Measurements from ENCODE around the gene IL17C. TPM values are rescaled to one million over a fixed set of nuclear protein-coding genes. Genes with fewer than 3 reads are reported as not detected.

IL17C gene
- total and polyA plus RNA-seq, 9 of the 15 experiments (the other 6 are each of a cell fraction or from before 2014, with no cell fraction given): not detected

- 76% methylated on average over 22 of the region's 23 CpGs for WGBS (ENCODE audit: insufficient coverage, low coverage, missing lambda C conversion rate)
- no TSS peak for BruUV-seq (replicated peaks)
- no peaks in the 10 kb centered on the region for H3K9me3 ChIP-seq (replicated peaks; ENCODE audit: control insufficient read depth, insufficient read depth, low read depth, low read length)
- intact Hi-C loops (cut with micrococcal nuclease) (no loop called here), in situ Hi-C loops (cut with MboI) (no loop called here)
- FAIRE-seq (peak; percentile 52), ATAC-seq (peak; percentile 70), DNase-seq (ENCODE audit: extremely low read depth in 1 of 4, low spot score in 3 of 4) (peak; percentile 61 to 74 (median 70))
- H3K27ac ChIP-seq (ENCODE audit: extremely low read depth, low read depth, low read length): no peak overlapping the region
- H4K20me1 ChIP-seq (replicated peaks; ENCODE audit: control insufficient read depth, insufficient read depth, low read length): peaks cover 10% of the 10 kb centered on the region; the same call in 1 of the 2 replicates
- H3K4me2 ChIP-seq (ENCODE audit: insufficient read depth, low read length): no peak overlapping the region
- no peaks in the 10 kb centered on the region for H3K79me2 ChIP-seq (ENCODE audit: control insufficient read depth, insufficient read depth, low read length)
- ChIA-PET CTCF (ENCODE audit: low intra/inter-chr PET ratio) (no interaction called here), POLR2A (interaction anchor here (0.7 to 1.0 kb wide), 5 partner anchors 14 to 176 kb away, joined by 3 to 4 read pairs (median 3); no protein-coding TSS in a partner anchor)
- H3K9me1 ChIP-seq (ENCODE audit: control insufficient read depth, insufficient read depth, low read length): no peaks in the 10 kb centered on the region
- H2AFZ ChIP-seq (ENCODE audit: low read depth, low read length): no peak overlapping the region
- no peak overlapping the region for H3K4me3 ChIP-seq
- H3K4me1 ChIP-seq (replicated peaks in 1 of 2; ENCODE audit: control insufficient read depth in 2 of 2, insufficient read depth in 2 of 2, low read length in 2 of 2): peaks cover 19 to 66% of the 10 kb centered on the region in 2 experiments
- H3K27me3 ChIP-seq (ENCODE audit: control insufficient read depth in 2 of 2, insufficient read depth in 2 of 2, low read length in 2 of 2): peaks cover 0 to 4% of the 10 kb centered on the region in 2 experiments; a peak in 2 of 5 replicates
- H3K9ac ChIP-seq (ENCODE audit: insufficient read depth in 1 of 2, low read depth in 2 of 2, low read length in 2 of 2): peak overlapping the region in 1 of 2 experiments; percentile 14; a peak in 1 of 4 replicates
- peaks cover 44% of the 10 kb centered on the region for H3K36me3 ChIP-seq (ENCODE audit: control insufficient read depth, insufficient read depth, low read length)
- TF ChIP-seq, protein P1, sequence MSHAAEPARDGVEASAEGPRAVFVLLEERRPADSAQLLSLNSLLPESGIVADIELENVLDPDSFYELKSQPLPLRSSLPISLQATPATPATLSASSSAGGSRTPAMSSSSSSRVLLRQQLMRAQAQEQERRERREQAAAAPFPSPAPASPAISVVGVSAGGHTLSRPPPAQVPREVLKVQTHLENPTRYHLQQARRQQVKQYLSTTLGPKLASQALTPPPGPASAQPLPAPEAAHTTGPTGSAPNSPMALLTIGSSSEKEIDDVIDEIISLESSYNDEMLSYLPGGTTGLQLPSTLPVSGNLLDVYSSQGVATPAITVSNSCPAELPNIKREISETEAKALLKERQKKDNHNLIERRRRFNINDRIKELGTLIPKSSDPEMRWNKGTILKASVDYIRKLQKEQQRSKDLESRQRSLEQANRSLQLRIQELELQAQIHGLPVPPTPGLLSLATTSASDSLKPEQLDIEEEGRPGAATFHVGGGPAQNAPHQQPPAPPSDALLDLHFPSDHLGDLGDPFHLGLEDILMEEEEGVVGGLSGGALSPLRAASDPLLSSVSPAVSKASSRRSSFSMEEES (CRISPR knock-in tag; IDR thresholded peaks at IDR 0.05): no peak
- TF ChIP-seq U2AF1 (optimal IDR thresholded peaks at IDR 0.05; ENCODE audit: low read depth, low read length): no peak
- TF ChIP-seq CEBPZ (IDR thresholded peaks at IDR 0.05; ENCODE audit: borderline replicate concordance, low read depth, low read length): no peak
- 0 out of 2 replicates have a peak, but pooled peaks have one; percentile 45 for TF ChIP-seq CBX1 (IDR thresholded peaks at IDR 0.05; ENCODE audit: low read depth)
- TF ChIP-seq ZFX (CRISPR knock-in tag; IDR thresholded peaks at IDR 0.05): 0 out of 2 replicates have a peak, but pooled peaks have one; percentile 4
- TF ChIP-seq ZNF212 (CRISPR knock-in tag; IDR thresholded peaks at IDR 0.05): no peak
- TF ChIP-seq, protein P2, sequence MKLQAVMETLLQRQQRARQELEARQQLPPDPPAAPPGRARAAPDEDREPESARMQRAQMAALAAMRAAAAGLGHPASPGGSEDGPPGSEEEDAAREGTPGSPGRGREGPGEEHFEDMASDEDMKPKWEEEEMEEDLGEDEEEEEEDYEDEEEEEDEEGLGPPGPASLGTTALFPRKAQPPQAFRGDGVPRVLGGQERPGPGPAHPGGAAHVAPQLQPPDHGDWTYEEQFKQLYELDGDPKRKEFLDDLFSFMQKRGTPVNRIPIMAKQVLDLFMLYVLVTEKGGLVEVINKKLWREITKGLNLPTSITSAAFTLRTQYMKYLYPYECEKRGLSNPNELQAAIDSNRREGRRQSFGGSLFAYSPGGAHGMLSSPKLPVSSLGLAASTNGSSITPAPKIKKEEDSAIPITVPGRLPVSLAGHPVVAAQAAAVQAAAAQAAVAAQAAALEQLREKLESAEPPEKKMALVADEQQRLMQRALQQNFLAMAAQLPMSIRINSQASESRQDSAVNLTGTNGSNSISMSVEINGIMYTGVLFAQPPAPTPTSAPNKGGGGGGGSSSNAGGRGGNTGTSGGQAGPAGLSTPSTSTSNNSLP (IDR thresholded peaks at IDR 0.05; ENCODE audit: borderline replicate concordance, low read depth, low read length): no peak
These were observed 4.7 kb upstream of the IL17C start for GRCh38 chr16:88633684-88634140.

Data from K562 (cell line).